HepG2 (cell line): ENCODE data around the gene SLC25A5. TPM values are rescaled to one million over a fixed set of nuclear protein-coding genes. Genes with fewer than 3 reads are reported as not detected.

Experiments
- ATAC-seq: fragments of 200-7000 bp; cut with Tn5 transposase; 3 replicates; pipeline ENCODE4 v1.9.1; 2020; ENCODE audit warnings: mild to moderate bottlenecking, moderate library complexity
- BruUV-seq: library from RNA; stranded (reverse); fragments of 400-500 nt; replicated peaks from 2 replicates; lab custom pipeline; 2021; lab: Mats Ljungman, UMichigan
- CTCF ChIA-PET: fragments of 300-600 bp; formaldehyde crosslinking; extraction: SDS; loops from one replicate; lab custom pipeline; 2021; ENCODE audit warnings: low total read pairs, inconsistent platforms, low intra/inter-chr PET ratio; lab: Yijun Ruan, JAX
- POLR2A ChIA-PET: fragments of 350-600 bp; sonication (Branson Sonifier 250); formaldehyde crosslinking; loops from one replicate; lab custom pipeline; 2020; ENCODE audit warnings: antibody characterized with exemption, inconsistent platforms; lab: Yijun Ruan, JAX
- DNase-seq: peaks from one replicate; pipeline ENCODE4 v3.0.0-alpha.2; 2015; ENCODE audit warnings: low spot score
- FAIRE-seq: peaks from 3 replicates; lab custom pipeline; 2011; peaks lifted over from hg19 to GRCh38; lab: Jason Lieb, UNC
- H2AFZ ChIP-seq: one replicate; pipeline ENCODE4 v1.6.1; 2011; ENCODE audit warnings: low read length, inconsistent platforms
- H3K27ac ChIP-seq: fragments of 300-600 bp; 3 replicates; pipeline ENCODE4 v1.8.0; 2011; ENCODE audit warnings: mixed run types, mild to moderate bottlenecking, mixed read lengths, low read length, inconsistent platforms; ENCODE audit not compliant: insufficient read depth; ENCODE audit errors: extremely low read length
- H3K27me3 ChIP-seq, 2 experiments: fragments of 200-600 bp in 1 of 2; 2 replicates in 1 of 2; 3 replicates in 1 of 2; pipeline versions ENCODE4 v1.6.0 to v1.8.0; 2011; ENCODE audit warnings: low read length in 2 of 2, mild to moderate bottlenecking in 2 of 2, moderate library complexity in 2 of 2, inconsistent platforms in 1 of 2; ENCODE audit not compliant: insufficient read depth in 2 of 2, control insufficient read depth in 1 of 2
- H3K36me3 ChIP-seq, 2 experiments: fragments of 200-600 bp in 1 of 2; replicated peaks in 1 of 2; 2 replicates in 1 of 2; 3 replicates in 1 of 2; pipeline versions ENCODE4 v1.5.1 to v1.8.0; 2011; ENCODE audit warnings: low read length in 2 of 2, inconsistent platforms in 1 of 2; ENCODE audit not compliant: insufficient read depth in 2 of 2, control insufficient read depth in 1 of 2
- H3K4me1 ChIP-seq: 2 replicates; pipeline ENCODE4 v1.5.1; 2012; ENCODE audit warnings: low read length, inconsistent platforms; ENCODE audit not compliant: insufficient read depth
- H3K4me2 ChIP-seq: 2 replicates; pipeline ENCODE4 v1.6.0; 2011; ENCODE audit warnings: low read depth, low read length, inconsistent platforms
- H3K4me3 ChIP-seq, 3 experiments: fragments of 200-600 bp in 1 of 3; sonication (generic), shearing (Covaris generic) in 1 of 3; replicated peaks in 1 of 3; 2 replicates each; pipeline ENCODE4 v1.5.1; 2011 to 2016; ENCODE audit warnings: low read length in 3 of 3, inconsistent platforms in 2 of 3, low read depth in 2 of 3, mild to moderate bottlenecking in 2 of 3, control low read depth in 1 of 3, mixed read lengths in 1 of 3; ENCODE audit not compliant: insufficient read depth in 1 of 3
- H3K79me2 ChIP-seq: one replicate; pipeline ENCODE4 v1.6.1; 2011; ENCODE audit warnings: low read length, inconsistent platforms; ENCODE audit not compliant: insufficient read depth
- H3K9ac ChIP-seq: 2 replicates; pipeline ENCODE4 v1.6.0; 2011; ENCODE audit warnings: mild to moderate bottlenecking, low read depth, low read length, inconsistent platforms; ENCODE audit not compliant: insufficient read depth
- H3K9me3 ChIP-seq: 2 replicates; pipeline ENCODE4 v1.5.1; 2012; ENCODE audit warnings: mild to moderate bottlenecking, low read length
- H4K20me1 ChIP-seq: 2 replicates; pipeline ENCODE4 v1.6.0; 2011; ENCODE audit warnings: inconsistent platforms, mild to moderate bottlenecking, low read length, moderate library complexity; ENCODE audit not compliant: insufficient read depth
- CBX5 ChIP-seq: sonication (generic); formaldehyde crosslinking; IDR thresholded peaks from 2 replicates; pipeline ENCODE4 v1.4.0; 2020; ENCODE audit warnings: missing genetic modification reagents, borderline replicate concordance
- ETV6 ChIP-seq: sonication (generic); formaldehyde crosslinking; conservative IDR thresholded peaks from 2 replicates; pipeline ENCODE4 v1.4.0; 2020; ENCODE audit warnings: missing genetic modification reagents
- MXI1 ChIP-seq: IDR thresholded peaks from 3 replicates; pipeline ENCODE4 v1.6.1; 2012; ENCODE audit warnings: low read depth, low read length, inconsistent platforms, borderline replicate concordance
- NKX3-1 ChIP-seq: sonication (generic); formaldehyde crosslinking; IDR thresholded peaks from 2 replicates; pipeline ENCODE4 v1.5.0; 2020; ENCODE audit warnings: missing genetic modification reagents
- SAP130 ChIP-seq: IDR thresholded peaks from 2 replicates; pipeline ENCODE4 v1.6.1; 2016; ENCODE audit warnings: low read depth
- TP53 ChIP-seq: sonication (generic); formaldehyde crosslinking; conservative IDR thresholded peaks from 2 replicates; pipeline ENCODE4 v1.4.0; 2020; ENCODE audit warnings: missing genetic modification reagents
- ZBTB7A ChIP-seq: sonication (generic); formaldehyde crosslinking; IDR thresholded peaks from 2 replicates; pipeline ENCODE4 v1.8.0; 2022; ENCODE audit warnings: mild to moderate bottlenecking, missing genetic modification reagents
- ZBTB8A ChIP-seq: sonication (generic); formaldehyde crosslinking; IDR thresholded peaks from 2 replicates; pipeline ENCODE4 v1.4.0; 2020; ENCODE audit warnings: mild to moderate bottlenecking, low read depth, missing genetic modification reagents, borderline replicate concordance
- ZMYM2 ChIP-seq: sonication (generic); formaldehyde crosslinking; IDR thresholded peaks from 2 replicates; pipeline ENCODE4 v1.8.0; 2022; ENCODE audit warnings: mild to moderate bottlenecking, missing genetic modification reagents
- ZNF546 ChIP-seq: sonication (generic); formaldehyde crosslinking; conservative IDR thresholded peaks from 2 replicates; pipeline ENCODE4 v1.8.1; 2023; ENCODE audit warnings: mild to moderate bottlenecking, missing genetic modification reagents
- ZNF773 ChIP-seq: sonication (generic); formaldehyde crosslinking; IDR thresholded peaks from 2 replicates; pipeline ENCODE4 v1.4.0; 2020; ENCODE audit warnings: missing genetic modification reagents, borderline replicate concordance
- ZSCAN5A ChIP-seq: sonication (generic); formaldehyde crosslinking; IDR thresholded peaks from 2 replicates; pipeline ENCODE4 v1.8.0; 2022; ENCODE audit warnings: mild to moderate bottlenecking, missing genetic modification reagents, borderline replicate concordance
- WGBS: methylation state at CpG from one replicate; pipeline ENCODE4 v1.1.6; 2017; ENCODE audit warnings: low lambda C conversion rate; 5-methylcytosine and 5-hydroxymethylcytosine counted together
- in situ Hi-C: cut with HindIII; loops from 2 replicates; pipeline ENCODE4 v1.10.0; 2017; ENCODE audit warnings: low pct_unique_long_range_greater_than_20kb; ENCODE audit not compliant: extremely low pct_ligation_motif_present
- intact Hi-C: fragments of 100-400 bp; cut with micrococcal nuclease; formaldehyde crosslinking; loops from one replicate; pipeline ENCODE4 v1.10.0; 2022; ENCODE audit not compliant: unreplicated experiment
- polyA plus RNA-seq, 8 experiments: library from polyadenylated mRNA; depleted of rRNA in 3 of 8; stranded (reverse) in 7 of 8; unstranded in 1 of 8; fragments of >200 nt; fragmentation: Illumina TruSeq in 4 of 8; extraction: Trizol in 4 of 8; gene quantifications; 2 replicates each; pipeline versions ENCODE4 v1.2.1 to v1.2.3, GENCODE V29; 2011 to 2016; ENCODE audit warnings: low read depth in 4 of 8, missing spikeins in 1 of 8, mixed read lengths in 1 of 8; ENCODE audit not compliant: insufficient read depth in 1 of 8
- total RNA-seq, 5 experiments: library from RNA; depleted of rRNA; stranded (reverse); fragments of >200 nt; fragmentation: Illumina TruSeq; extraction: Trizol; gene quantifications; 2 replicates each; pipeline ENCODE4 v1.2.3, GENCODE V29; 2016; ENCODE audit warnings: low read depth in 1 of 5
- TF ChIP-seq, protein P1 (sequence below): sonication (generic); formaldehyde crosslinking; IDR thresholded peaks from 2 replicates; pipeline ENCODE4 v1.4.0; 2020; ENCODE audit warnings: missing genetic modification reagents, borderline replicate concordance

SLC25A5 gene
- total and polyA plus RNA-seq, 2 of the 13 experiments (the other 11 are each of a cell fraction or from before 2014, with no cell fraction given), result 300 to 402 TPM

DNA sequence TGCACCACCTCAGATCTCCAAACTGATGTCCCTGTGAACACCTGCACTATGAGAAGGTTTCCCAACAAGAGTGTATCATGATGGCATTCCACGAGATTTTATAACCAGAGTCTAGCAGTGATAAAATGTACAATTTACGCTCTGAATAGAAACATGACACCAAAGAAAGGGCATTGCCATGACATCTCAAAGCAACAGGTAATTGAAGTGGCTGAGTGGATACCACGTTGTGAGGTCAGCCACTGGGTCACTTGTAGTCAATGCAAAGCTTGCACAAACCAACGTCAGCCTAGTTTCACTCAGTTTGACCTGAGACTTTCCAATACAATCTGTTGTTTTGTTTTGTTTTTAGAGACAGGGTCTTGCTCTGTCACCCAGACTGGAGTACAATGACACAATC lies 15.0 kb upstream of the SLC25A5 start (continued):
- TF ChIP-seq MXI1 (no peak), ZNF546 (CRISPR knock-in tag) (no peak)
- TF ChIP-seq, all 625 proteins: peak for 0

- POLR2A ChIA-PET, result interaction anchor here (1.5 kb wide), 1 partner anchor 13 kb away, joined by 5 read pairs; the partner anchor contains the start of gene SLC25A5
- in situ Hi-C loops, result no loop called here
- intact Hi-C loops, result no loop called here
- no peak overlapping the region for H2AFZ ChIP-seq
- DNase-seq, result no peak
- H3K27me3 ChIP-seq, result no peaks in the 10 kb centered on the region
- no peaks in the 10 kb centered on the region for H3K36me3 ChIP-seq
- no peaks in the 10 kb centered on the region for H4K20me1 ChIP-seq
- no peaks in the 10 kb centered on the region for H3K79me2 ChIP-seq
- H3K4me3 ChIP-seq, result no peak overlapping the region
- 92% methylated on average over 1 of the region's 1 CpG for WGBS
- no peaks in the 10 kb centered on the region for H3K9me3 ChIP-seq
- H3K27ac ChIP-seq, result no peak overlapping the region
- no TSS peak for BruUV-seq
- H3K4me2 ChIP-seq, result no peak overlapping the region
- CTCF ChIA-PET, result no interaction called here
- H3K4me1 ChIP-seq, result peaks cover 11% of the 10 kb centered on the region
- no peak overlapping the region for H3K9ac ChIP-seq
- no peak for FAIRE-seq
- no peak for ATAC-seq
- TF ChIP-seq ZMYM2 (CRISPR knock-in tag) (no peak), SAP130 (CRISPR knock-in tag) (no peak), ZBTB8A (no peak), ETV6 (no peak), CBX5 (no peak)
Observed at GRCh38 chrX:119455264-119455663, 13.0 kb upstream of the SLC25A5 start.

DNA sequence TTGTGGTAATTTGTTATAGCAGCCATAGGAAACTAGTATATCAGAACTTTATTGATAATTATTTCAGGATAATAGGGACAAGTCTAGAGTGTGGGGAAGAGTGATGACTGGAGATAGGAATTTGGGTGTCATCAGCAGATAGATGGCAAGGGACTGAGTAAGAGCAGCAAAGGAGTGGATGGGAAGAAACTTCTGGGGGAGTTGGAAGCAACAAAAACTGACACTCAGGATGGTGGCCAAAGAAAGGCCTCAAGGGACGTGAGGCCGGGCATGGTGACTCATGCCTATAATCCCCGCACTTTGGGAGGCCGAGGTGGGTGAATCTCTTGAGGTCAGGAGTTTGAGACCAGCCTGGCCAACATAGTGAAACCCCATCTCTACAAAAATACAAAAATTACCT lies 9.1 kb upstream of the SLC25A5 start:
- Histone ChIP-seq H3K36me3 (no peaks in the 10 kb centered on the region), H3K27ac (no peak overlapping the region), H2AFZ (no peak overlapping the region), H3K9me3 (no peaks in the 10 kb centered on the region), H3K79me2 (no peaks in the 10 kb centered on the region), H3K9ac (no peak overlapping the region), H3K4me2 (no peak overlapping the region), H3K4me3 (no peak overlapping the region), H3K27me3 (no peaks in the 10 kb centered on the region), H4K20me1 (no peaks in the 10 kb centered on the region), H3K4me1 (peaks cover 11% of the 10 kb centered on the region)
- no TSS peak for BruUV-seq
- FAIRE-seq (no peak), DNase-seq (no peak), ATAC-seq (no peak)
- in situ Hi-C loops, result no loop called here
- WGBS, result 88% methylated on average over 4 of the region's 4 CpGs
- ChIA-PET POLR2A (interaction anchor here (0.8 kb wide), 1 partner anchor 9 kb away, joined by 3 read pairs; the partner anchor contains the start of gene SLC25A5), CTCF (no interaction called here)
- intact Hi-C loops, result no loop called here
- TF ChIP-seq NKX3-1 (CRISPR knock-in tag) (no peak), TP53 (CRISPR knock-in tag) (no peak), ZNF773 (no peak), ZBTB7A (CRISPR knock-in tag) (no peak), ZSCAN5A (CRISPR knock-in tag) (no peak)
- TF ChIP-seq, protein P1, sequence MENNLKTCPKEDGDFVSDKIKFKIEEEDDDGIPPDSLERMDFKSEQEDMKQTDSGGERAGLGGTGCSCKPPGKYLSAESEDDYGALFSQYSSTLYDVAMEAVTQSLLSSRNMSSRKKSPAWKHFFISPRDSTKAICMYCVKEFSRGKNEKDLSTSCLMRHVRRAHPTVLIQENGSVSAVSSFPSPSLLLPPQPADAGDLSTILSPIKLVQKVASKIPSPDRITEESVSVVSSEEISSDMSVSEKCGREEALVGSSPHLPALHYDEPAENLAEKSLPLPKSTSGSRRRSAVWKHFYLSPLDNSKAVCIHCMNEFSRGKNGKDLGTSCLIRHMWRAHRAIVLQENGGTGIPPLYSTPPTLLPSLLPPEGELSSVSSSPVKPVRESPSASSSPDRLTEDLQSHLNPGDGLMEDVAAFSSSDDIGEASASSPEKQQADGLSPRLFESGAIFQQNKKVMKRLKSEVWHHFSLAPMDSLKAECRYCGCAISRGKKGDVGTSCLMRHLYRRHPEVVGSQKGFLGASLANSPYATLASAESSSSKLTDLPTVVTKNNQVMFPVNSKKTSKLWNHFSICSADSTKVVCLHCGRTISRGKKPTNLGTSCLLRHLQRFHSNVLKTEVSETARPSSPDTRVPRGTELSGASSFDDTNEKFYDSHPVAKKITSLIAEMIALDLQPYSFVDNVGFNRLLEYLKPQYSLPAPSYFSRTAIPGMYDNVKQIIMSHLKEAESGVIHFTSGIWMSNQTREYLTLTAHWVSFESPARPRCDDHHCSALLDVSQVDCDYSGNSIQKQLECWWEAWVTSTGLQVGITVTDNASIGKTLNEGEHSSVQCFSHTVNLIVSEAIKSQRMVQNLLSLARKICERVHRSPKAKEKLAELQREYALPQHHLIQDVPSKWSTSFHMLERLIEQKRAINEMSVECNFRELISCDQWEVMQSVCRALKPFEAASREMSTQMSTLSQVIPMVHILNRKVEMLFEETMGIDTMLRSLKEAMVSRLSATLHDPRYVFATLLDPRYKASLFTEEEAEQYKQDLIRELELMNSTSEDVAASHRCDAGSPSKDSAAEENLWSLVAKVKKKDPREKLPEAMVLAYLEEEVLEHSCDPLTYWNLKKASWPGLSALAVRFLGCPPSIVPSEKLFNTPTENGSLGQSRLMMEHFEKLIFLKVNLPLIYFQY, result no peak
